Trophoblast cell (in vitro differentiated cells and primary cell): ENCODE results near the gene CLDN17.

Source experiments
- DNase-seq, 2 donors: peaks; one replicate each; pipeline ENCODE4 v3.0.0-alpha.2; 2016
- H2AFZ ChIP-seq: 2 replicates; pipeline ENCODE4 v1.6.1; 2013; ENCODE audit warnings: low read length, moderate library complexity, mild to moderate bottlenecking; ENCODE audit not compliant: insufficient read depth, poor library complexity
- H2AK5ac ChIP-seq: 2 replicates; pipeline ENCODE4 v1.6.1; 2013; ENCODE audit warnings: mild to moderate bottlenecking, low read length
- H2BK120ac ChIP-seq: 2 replicates; pipeline ENCODE4 v1.6.1; 2013; ENCODE audit warnings: low read length, mild to moderate bottlenecking, moderate library complexity; ENCODE audit not compliant: insufficient read depth, poor library complexity
- H2BK12ac ChIP-seq: 2 replicates; pipeline ENCODE4 v1.6.1; 2013; ENCODE audit warnings: mild to moderate bottlenecking, low read length, moderate library complexity
- H2BK5ac ChIP-seq: 2 replicates; pipeline ENCODE4 v1.6.1; 2013; ENCODE audit warnings: low read length, low read depth, moderate library complexity, mild to moderate bottlenecking; ENCODE audit not compliant: poor library complexity
- H3K14ac ChIP-seq: 2 replicates; pipeline ENCODE4 v1.6.1; 2013; ENCODE audit warnings: mild to moderate bottlenecking, low read length
- H3K18ac ChIP-seq: 2 replicates; pipeline ENCODE4 v1.6.1; 2013; ENCODE audit warnings: mild to moderate bottlenecking, low read length
- H3K23ac ChIP-seq: 2 replicates; pipeline ENCODE4 v1.6.1; 2013; ENCODE audit warnings: low read length
- H3K27ac ChIP-seq: 2 replicates; pipeline ENCODE4 v1.5.1; 2013; ENCODE audit warnings: low read depth, mild to moderate bottlenecking, inconsistent platforms, low read length, moderate library complexity
- H3K27me3 ChIP-seq: 2 replicates; pipeline ENCODE4 v1.6.1; 2013; ENCODE audit warnings: inconsistent platforms, mild to moderate bottlenecking, low read length, moderate library complexity; ENCODE audit not compliant: insufficient read depth
- H3K36me3 ChIP-seq, 2 experiments: 1 replicate in 1 of 2; 2 replicates in 1 of 2; pipeline ENCODE4 v1.6.1; 2013; ENCODE audit warnings: low read length in 2 of 2, mild to moderate bottlenecking in 2 of 2, moderate library complexity in 1 of 2; ENCODE audit not compliant: insufficient read depth in 2 of 2, control insufficient read depth in 1 of 2
- H3K4ac ChIP-seq: 2 replicates; pipeline ENCODE4 v1.6.1; 2013; ENCODE audit warnings: low read depth, mild to moderate bottlenecking, low read length, moderate library complexity
- H3K4me1 ChIP-seq, 2 experiments: 1 replicate in 1 of 2; 2 replicates in 1 of 2; pipeline ENCODE4 v1.6.1; 2013; ENCODE audit warnings: low read length in 2 of 2, mild to moderate bottlenecking in 2 of 2, moderate library complexity in 1 of 2; ENCODE audit not compliant: insufficient read depth in 2 of 2, control insufficient read depth in 1 of 2
- H3K4me2 ChIP-seq: 2 replicates; pipeline ENCODE4 v1.6.1; 2013; ENCODE audit warnings: inconsistent platforms, mild to moderate bottlenecking, low read length, moderate library complexity
- H3K4me3 ChIP-seq: 2 replicates; pipeline ENCODE4 v1.5.1; 2013; ENCODE audit warnings: mild to moderate bottlenecking, low read depth, low read length, inconsistent platforms
- H3K79me1 ChIP-seq: one replicate; pipeline ENCODE4 v1.6.1; 2013; ENCODE audit warnings: low read length
- H3K79me2 ChIP-seq: 2 replicates; pipeline ENCODE4 v1.6.1; 2013; ENCODE audit warnings: low read length, mild to moderate bottlenecking; ENCODE audit not compliant: control insufficient read depth, insufficient read depth, poor library complexity
- H3K9ac ChIP-seq: 2 replicates; pipeline ENCODE4 v1.6.1; 2013; ENCODE audit warnings: mild to moderate bottlenecking, low read length
- H3K9me3 ChIP-seq: 2 replicates; pipeline ENCODE4 v1.6.1; 2013; ENCODE audit warnings: low read depth, mild to moderate bottlenecking, control low read depth, inconsistent platforms, low read length; ENCODE audit not compliant: insufficient read depth
- H4K12ac ChIP-seq: 2 replicates; pipeline ENCODE4 v1.6.1; 2013; ENCODE audit warnings: low read depth, mild to moderate bottlenecking, low read length, moderate library complexity
- H4K8ac ChIP-seq: 2 replicates; pipeline ENCODE4 v1.6.1; 2013; ENCODE audit warnings: low read depth, mild to moderate bottlenecking, low read length, moderate library complexity
- H4K91ac ChIP-seq: one replicate; pipeline ENCODE4 v1.6.1; 2013; ENCODE audit warnings: low read depth, mild to moderate bottlenecking, low read length, moderate library complexity
- WGBS: extraction: QIAGEN DNeasy Blood & Tissue Kit; methylation state at CpG from one replicate; pipeline ENCODE4 v1.1.7; 2013; ENCODE audit warnings: missing lambda C conversion rate; ENCODE audit not compliant: insufficient read length, insufficient coverage; ENCODE audit errors: extremely low coverage; 5-methylcytosine and 5-hydroxymethylcytosine counted together

CLDN17 gene

DNA sequence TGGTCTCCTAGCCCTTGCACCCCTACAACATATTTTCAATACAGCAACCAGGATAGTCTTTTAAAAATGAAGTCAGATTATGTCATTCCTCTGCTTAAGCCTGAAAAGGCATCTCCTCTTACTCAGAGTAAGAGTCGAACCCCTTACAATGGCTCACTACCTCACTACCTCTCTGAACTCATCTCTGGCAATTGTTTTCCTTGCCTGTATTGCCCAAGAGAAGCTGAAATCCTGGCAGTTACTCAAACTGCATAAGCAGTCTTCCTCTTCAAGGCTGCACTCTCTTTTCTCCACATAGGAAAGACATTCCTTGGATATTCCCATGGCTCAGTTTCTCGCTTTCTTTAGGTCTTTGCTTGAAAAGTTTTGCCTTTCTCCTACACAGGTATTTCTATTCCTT lies 26.6 kb upstream of the CLDN17 start:
- no CpG with 5 or more reads among the region's 2 CpGs for WGBS

DNA sequence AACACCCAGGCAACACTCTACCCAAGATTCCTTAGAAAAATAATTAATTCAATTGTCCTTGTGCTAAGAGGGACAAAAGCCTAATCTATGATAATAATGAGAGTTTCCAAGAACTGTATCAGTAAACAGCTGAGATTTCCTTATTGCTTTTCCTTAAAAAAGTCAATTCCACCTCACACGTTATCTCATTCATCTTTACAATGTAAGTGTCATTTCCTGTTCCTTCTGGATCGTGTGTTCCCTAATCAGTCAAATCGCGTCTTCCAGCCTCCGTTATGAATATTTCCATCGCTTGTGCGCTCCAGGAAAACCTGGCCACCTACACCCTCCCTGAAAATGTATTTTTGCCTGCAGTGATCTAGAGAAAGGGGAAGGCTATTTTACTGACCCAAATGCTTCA lies 23.9 kb upstream of the CLDN17 start:
- Histone ChIP-seq H2AFZ (no peak overlapping the region), H3K18ac (no peak overlapping the region), H3K4me1 (no peaks in the 10 kb centered on the region), H3K9me3 (peaks cover 3% of the 10 kb centered on the region), H2BK5ac (no peak overlapping the region), H3K23ac (no peak overlapping the region), H4K8ac (no peak overlapping the region), H3K4ac (no peak overlapping the region), H3K79me2 (no peaks in the 10 kb centered on the region), H3K27me3 (no peaks in the 10 kb centered on the region), H3K79me1 (no peaks in the 10 kb centered on the region), H3K14ac (no peak overlapping the region), H2BK12ac (no peak overlapping the region), H3K4me2 (no peak overlapping the region), H3K9ac (no peak overlapping the region), H3K36me3 (no peaks in the 10 kb centered on the region), H3K27ac (no peak overlapping the region), H3K4me3 (no peak overlapping the region), H4K91ac (no peak overlapping the region), H2BK120ac (no peak overlapping the region), H2AK5ac (no peak overlapping the region), H4K12ac (no peak overlapping the region)
- DNase-seq: no peak
- no CpG with 5 or more reads among the region's 7 CpGs for WGBS

More for the DNA sequence above, 26.6 kb upstream of the CLDN17 start:
- no peak overlapping the region for H3K4me3 ChIP-seq
- DNase-seq: no peak
- no peak overlapping the region for H4K8ac ChIP-seq
- H3K36me3 ChIP-seq: no peaks in the 10 kb centered on the region
- no peak overlapping the region for H3K4ac ChIP-seq
- no peaks in the 10 kb centered on the region for H3K27me3 ChIP-seq
- no peaks in the 10 kb centered on the region for H3K4me1 ChIP-seq
- no peaks in the 10 kb centered on the region for H3K9me3 ChIP-seq
- no peak overlapping the region for H3K14ac ChIP-seq
- H3K27ac ChIP-seq: no peak overlapping the region
- H3K9ac ChIP-seq: no peak overlapping the region
- H3K4me2 ChIP-seq: no peak overlapping the region
- H2BK12ac ChIP-seq: no peak overlapping the region
- H3K23ac ChIP-seq: no peak overlapping the region
- no peak overlapping the region for H4K12ac ChIP-seq
- H2AK5ac ChIP-seq: no peak overlapping the region
- no peak overlapping the region for H4K91ac ChIP-seq
- no peaks in the 10 kb centered on the region for H3K79me2 ChIP-seq
- H2AFZ ChIP-seq: no peak overlapping the region
- no peaks in the 10 kb centered on the region for H3K79me1 ChIP-seq
- no peak overlapping the region for H3K18ac ChIP-seq
- H2BK120ac ChIP-seq: no peak overlapping the region
- no peak overlapping the region for H2BK5ac ChIP-seq

DNA sequence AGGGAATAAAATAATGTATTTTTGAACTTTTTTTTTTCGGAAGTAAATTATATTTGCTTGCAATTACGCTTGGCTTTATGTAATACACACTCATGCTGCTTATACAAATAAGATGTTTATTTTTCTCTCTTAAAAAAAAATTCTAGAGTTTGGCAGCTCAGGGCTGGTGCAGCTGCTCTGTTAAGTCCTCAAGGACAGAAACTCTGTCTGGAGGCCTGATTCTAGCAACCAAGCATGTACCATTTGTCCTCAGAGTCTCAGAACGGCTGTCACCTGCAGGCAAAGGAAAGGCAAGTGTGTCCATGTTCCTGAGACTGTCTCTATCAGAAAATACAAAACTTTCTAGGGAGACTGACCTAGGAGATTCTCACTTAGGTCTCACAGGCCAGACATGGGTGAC lies 23.2 kb upstream of the CLDN17 start:
- no peak overlapping the region for H2AFZ ChIP-seq

DNA sequence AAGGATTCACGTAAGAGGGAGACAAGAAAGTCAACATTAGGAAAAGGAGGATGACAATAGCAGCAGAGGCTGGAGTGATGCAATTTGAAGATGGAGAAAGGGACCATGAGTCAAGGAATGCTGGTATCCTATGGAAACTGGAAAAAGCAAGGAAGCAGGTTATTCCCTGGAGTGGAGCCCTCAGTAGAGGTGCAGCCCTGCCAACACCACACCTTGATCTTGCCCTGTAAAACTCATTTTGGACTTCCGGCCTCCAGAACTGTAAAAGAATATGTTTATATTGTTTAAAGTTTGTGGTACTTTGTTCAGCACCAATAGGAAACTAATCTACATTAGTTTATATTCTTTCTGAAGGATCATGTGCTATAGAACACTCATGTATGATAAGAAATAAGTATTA lies 19.6 kb upstream of the CLDN17 start:
- no peak overlapping the region for H4K91ac ChIP-seq
- no peak overlapping the region for H3K4ac ChIP-seq
- peaks cover 3% of the 10 kb centered on the region for H3K9me3 ChIP-seq
- no peaks in the 10 kb centered on the region for H3K4me1 ChIP-seq
- no peak overlapping the region for H2AFZ ChIP-seq
- DNase-seq: peak in 1 of 2 donors; percentile 47
- no peak overlapping the region for H3K27ac ChIP-seq
- H3K36me3 ChIP-seq: no peaks in the 10 kb centered on the region
- no peak overlapping the region for H4K12ac ChIP-seq
- H3K14ac ChIP-seq: no peak overlapping the region
- H2BK120ac ChIP-seq: no peak overlapping the region
- no peak overlapping the region for H3K9ac ChIP-seq
- H2BK5ac ChIP-seq: no peak overlapping the region
- no peaks in the 10 kb centered on the region for H3K79me2 ChIP-seq
- no peak overlapping the region for H3K4me3 ChIP-seq
- H3K23ac ChIP-seq: no peak overlapping the region
- no peaks in the 10 kb centered on the region for H3K79me1 ChIP-seq
- no CpG with 5 or more reads among the region's 2 CpGs for WGBS
- H3K18ac ChIP-seq: no peak overlapping the region
- no peak overlapping the region for H2AK5ac ChIP-seq
- H4K8ac ChIP-seq: no peak overlapping the region
- no peaks in the 10 kb centered on the region for H3K27me3 ChIP-seq
- no peak overlapping the region for H2BK12ac ChIP-seq
- no peak overlapping the region for H3K4me2 ChIP-seq

More for the DNA sequence above, 23.2 kb upstream of the CLDN17 start:
- Histone ChIP-seq H3K27me3 (no peaks in the 10 kb centered on the region), H3K36me3 (no peaks in the 10 kb centered on the region), H4K91ac (no peak overlapping the region), H3K79me2 (no peaks in the 10 kb centered on the region), H4K12ac (no peak overlapping the region), H3K79me1 (no peaks in the 10 kb centered on the region), H3K27ac (no peak overlapping the region), H2AK5ac (no peak overlapping the region), H3K4me1 (no peaks in the 10 kb centered on the region), H3K14ac (no peak overlapping the region), H2BK5ac (no peak overlapping the region), H3K4ac (no peak overlapping the region), H3K4me3 (no peak overlapping the region), H3K23ac (no peak overlapping the region), H3K9me3 (peaks cover 3% of the 10 kb centered on the region), H4K8ac (no peak overlapping the region), H3K18ac (no peak overlapping the region), H3K9ac (no peak overlapping the region), H2BK12ac (no peak overlapping the region), H3K4me2 (no peak overlapping the region), H2BK120ac (no peak overlapping the region)
- WGBS: no CpG with 5 or more reads among the region's 3 CpGs
- no peak for DNase-seq
